DMS153 treated with DMSO at 0.1 percent for 48 hours (cell line): ENCODE results near the gene PNMA8C.
"Not testable (repeated sequence)": the region's sequence is repeated elsewhere in the genome, so short reads cannot be mapped to it uniquely, and the experiment has no call there.

ENCODE experiments used
- DNase-seq: peaks from one replicate; lab custom pipeline; 2025; ENCODE audit not compliant: unreplicated experiment; lab: John Stamatoyannopoulos, UW

The PNMA8C gene

GRCh38 chr19:46390866-46391265, 37.9 kb downstream of the PNMA8C start:
- DNase-seq: no peak

GRCh38 chr19:46390121-46390858, 38.4 kb downstream of the PNMA8C start:
- no peak for DNase-seq

- no peak for DNase-seq
These were observed 40.2 kb downstream of the PNMA8C start for GRCh38 chr19:46388311-46389095.

GRCh38 chr19:46387713-46388130, 41.0 kb downstream of the PNMA8C start:
- DNase-seq: no peak

DNA sequence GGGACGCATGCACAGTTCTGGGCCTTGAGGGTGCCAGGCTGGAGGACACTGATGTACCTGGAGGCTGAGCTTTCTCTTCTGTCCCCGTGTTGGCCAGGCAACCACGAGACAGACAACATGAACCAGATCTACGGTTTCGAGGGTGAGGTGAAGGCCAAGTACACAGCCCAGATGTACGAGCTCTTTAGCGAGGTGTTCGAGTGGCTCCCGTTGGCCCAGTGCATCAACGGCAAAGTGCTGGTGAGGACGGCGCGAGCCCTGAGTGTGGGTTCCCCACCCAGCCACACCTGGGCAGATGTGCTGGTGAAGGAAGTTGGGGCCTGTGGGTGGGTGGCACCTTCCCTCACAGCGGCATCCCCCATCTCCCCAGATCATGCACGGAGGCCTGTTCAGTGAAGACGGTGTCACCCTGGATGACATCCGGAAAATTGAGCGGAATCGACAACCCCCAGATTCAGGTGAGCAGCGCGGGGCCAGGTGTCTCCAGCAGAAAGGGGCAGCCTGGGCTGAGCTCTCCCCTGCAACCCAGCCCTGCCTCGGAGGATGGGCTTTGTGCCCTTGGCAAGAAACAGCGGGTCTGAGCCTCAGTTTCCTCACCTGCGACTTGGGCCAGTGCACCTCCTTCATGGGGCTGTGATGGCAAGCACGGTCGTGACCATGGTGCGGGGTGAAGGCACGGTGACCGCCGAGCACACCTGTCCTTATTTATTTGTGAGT, 41.6 kb downstream of the PNMA8C start:
- DNase-seq: no peak

GRCh38 chr19:46386151-46386550, 42.6 kb downstream of the PNMA8C start:
- no peak for DNase-seq

- DNase-seq: no peak
These were observed 43.1 kb downstream of the PNMA8C start for GRCh38 chr19:46385636-46386035.

DNA sequence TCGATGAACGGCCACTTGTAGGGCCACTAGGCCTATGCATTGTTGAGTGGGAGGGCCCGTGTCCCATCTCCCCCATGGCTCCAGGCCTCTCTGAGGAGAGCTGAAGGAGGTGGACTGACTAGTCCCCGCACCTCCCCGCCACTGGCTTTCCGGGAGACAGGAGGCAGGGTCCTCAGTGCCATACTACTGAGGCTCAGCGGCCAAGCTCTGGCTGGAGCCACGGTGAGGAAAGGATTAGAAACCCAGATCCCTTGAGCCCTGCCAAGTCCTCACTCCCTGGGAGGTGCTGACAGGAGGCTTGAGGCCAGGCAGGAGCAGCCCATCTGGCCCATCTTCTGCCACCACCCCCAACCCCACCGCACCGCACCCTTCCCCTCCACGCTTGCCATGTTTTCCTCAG, 44.3 kb downstream of the PNMA8C start:
- no peak for DNase-seq

- DNase-seq: no peak
These were observed 44.9 kb downstream of the PNMA8C start for GRCh38 chr19:46383846-46384245.

GRCh38 chr19:46383171-46383815, 45.4 kb downstream of the PNMA8C start:
- no peak for DNase-seq

DNA sequence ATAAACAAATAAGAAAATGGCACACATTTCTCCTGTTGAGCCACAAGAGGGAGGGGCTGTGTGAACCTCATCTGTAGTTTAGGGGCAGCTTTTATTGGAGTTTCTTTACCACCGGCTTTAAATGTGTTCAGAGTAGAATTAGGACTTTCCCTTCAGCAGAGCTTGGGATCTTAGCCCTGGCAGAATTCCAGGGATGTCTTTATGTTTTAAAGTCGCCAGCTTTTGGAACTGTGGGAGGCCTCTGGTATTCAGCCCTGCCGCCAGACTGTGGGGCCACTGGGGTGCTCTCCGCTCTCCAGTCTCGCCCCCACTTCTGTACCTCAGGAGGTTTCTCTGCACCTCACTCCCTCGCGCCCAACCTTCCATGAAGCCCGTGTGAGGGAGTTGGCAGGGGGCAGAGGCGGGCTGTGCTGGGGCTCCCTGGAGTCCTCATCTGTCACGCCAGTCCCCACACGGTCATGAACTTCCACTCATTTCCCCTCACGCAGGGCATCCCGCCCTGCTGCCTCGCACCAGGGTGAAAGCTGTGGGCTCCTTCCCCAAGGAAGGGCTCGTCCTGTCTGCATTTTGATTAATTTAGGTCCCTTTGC, 46.9 kb downstream of the PNMA8C start:
- no peak for DNase-seq

DNA sequence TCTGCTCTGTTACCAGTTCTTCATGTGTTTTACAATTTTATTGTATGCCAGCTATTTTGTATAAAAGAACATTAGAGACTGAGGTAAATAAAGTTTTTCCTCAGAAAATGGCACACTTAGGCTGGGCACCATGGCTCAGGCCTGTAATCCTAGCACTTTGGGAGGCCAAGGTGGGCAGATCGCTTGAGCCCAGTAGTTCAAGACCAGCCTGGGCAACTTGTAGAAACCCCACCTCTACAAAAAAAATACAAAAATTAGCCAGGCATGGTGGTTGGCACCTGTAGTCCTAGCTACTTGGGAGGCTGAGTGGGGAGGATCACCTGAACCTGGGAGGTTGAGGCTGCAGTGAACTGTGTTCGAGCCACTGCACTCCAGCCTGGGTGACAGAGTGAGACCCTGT, 47.4 kb downstream of the PNMA8C start:
- no peak for DNase-seq

DNA sequence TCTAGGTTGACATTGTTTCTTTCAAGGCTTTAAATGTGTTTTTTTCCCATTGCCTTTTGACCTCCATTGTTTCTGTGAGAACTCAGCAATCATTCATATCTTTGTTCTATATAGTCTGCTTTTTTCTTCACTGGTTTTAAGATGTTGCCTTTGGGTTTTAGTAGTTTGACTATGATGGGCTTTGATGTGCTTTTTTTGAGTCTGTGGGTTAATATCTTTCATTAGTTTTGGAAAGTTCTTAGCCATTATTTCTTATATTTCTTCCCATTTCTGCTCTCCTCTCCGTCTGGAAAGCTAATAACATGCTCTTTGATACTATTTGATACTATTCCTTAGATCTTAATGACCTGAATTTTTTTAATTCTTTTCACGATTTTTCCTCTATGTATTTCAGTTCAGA, 48.0 kb downstream of the PNMA8C start:
- DNase-seq: no peak

GRCh38 chr19:46378268-46378667, 50.5 kb downstream of the PNMA8C start:
- DNase-seq: no peak

DNA sequence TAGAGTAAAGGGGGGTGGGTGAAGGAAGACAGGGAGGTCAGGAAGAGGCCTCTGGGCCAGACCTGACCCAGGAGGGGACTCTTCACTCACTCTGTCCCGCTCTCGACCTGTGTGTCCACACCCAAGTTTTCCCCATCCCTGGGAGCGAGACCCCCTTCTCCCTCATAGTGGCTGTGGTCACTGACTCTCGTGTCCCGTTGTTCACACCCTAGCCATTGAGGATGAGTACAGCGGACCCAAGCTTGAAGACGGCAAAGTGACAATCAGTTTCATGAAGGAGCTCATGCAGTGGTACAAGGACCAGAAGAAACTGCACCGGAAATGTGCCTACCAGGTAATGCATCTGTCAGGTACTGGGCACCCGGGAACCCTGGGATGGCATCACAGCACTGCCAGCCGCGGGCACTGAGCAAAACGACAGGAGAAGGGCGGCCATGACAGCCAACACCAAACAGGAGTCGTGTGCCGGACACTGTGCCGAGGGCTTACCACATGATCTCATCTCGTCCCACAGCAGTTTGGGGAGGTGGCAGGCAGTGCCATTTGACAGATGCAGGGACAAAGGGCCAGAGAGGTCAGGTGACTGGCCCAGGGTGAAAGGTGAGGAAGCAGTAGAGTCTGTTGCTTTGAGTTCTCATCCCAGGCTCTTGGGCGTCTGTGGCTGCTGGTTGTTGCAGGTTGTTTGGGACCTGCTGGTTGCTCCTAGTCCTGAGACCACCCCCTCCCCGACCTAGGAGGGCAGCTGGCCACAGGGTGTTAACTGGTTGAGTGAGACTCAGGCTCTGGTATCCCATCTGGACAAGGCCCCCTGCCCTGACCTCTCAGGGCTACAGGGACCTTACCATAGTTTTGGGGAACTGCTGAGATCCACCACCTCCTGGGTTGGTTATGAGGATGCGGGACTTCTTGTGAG, 52.2 kb downstream of the PNMA8C start:
- DNase-seq: no peak

- not testable (repeated sequence) for DNase-seq
These were observed 53.2 kb downstream of the PNMA8C start for GRCh38 chr19:46375476-46376067.
